ENCODE results near the gene PHAF1.

Gene PHAF1

DNA sequence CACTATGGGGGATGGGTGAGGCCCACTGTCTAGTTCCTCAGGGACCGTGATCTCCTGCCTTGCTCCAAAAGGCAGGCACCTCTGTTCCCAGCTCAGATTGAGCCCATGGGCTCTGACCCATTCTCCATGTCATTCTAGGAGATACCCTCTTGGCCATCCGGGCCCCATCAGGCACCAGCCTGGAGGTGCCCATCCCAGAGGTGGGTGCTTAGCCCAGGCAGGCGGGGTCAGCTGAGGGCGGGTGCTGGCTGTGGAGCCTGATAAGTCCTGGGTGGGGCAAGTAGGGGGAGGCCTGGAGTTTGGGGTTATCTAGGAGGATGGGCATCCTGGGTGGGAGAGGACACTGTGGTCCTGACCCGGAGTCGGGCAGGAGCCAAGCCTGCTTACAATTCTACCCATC, 84.5 kb downstream of the PHAF1 start:
- H3K4me3 ChIP-seq: no peak overlapping the region
- TF ChIP-seq, protein P1, sequence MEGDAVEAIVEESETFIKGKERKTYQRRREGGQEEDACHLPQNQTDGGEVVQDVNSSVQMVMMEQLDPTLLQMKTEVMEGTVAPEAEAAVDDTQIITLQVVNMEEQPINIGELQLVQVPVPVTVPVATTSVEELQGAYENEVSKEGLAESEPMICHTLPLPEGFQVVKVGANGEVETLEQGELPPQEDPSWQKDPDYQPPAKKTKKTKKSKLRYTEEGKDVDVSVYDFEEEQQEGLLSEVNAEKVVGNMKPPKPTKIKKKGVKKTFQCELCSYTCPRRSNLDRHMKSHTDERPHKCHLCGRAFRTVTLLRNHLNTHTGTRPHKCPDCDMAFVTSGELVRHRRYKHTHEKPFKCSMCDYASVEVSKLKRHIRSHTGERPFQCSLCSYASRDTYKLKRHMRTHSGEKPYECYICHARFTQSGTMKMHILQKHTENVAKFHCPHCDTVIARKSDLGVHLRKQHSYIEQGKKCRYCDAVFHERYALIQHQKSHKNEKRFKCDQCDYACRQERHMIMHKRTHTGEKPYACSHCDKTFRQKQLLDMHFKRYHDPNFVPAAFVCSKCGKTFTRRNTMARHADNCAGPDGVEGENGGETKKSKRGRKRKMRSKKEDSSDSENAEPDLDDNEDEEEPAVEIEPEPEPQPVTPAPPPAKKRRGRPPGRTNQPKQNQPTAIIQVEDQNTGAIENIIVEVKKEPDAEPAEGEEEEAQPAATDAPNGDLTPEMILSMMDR (IDR thresholded peaks at IDR 0.05): no peak
- H3K36me3 ChIP-seq: peaks cover 41 to 57% (median 46%) of the 10 kb centered on the region in 3 donors
- DNase-seq: no peak
- peaks cover 12 to 42% (median 25%) of the 10 kb centered on the region in 4 donors for H3K4me1 ChIP-seq
- H3K27ac ChIP-seq: no peak overlapping the region
- no peaks in the 10 kb centered on the region for H3K27me3 ChIP-seq
- intact Hi-C loops (cut with DNase I; ENCODE audit: low total_unique reads): no loop called here
- no peaks in the 10 kb centered on the region for H3K9me3 ChIP-seq

GRCh38 chr16:67195676-67196075, 85.9 kb downstream of the PHAF1 start:
- no peak for DNase-seq
- Histone ChIP-seq H3K36me3 (peaks cover 41 to 59% (median 46%) of the 10 kb centered on the region in 3 donors), H3K4me1 (peaks cover 12 to 49% (median 25%) of the 10 kb centered on the region in 4 donors), H3K27ac (no peak overlapping the region), H3K9me3 (no peaks in the 10 kb centered on the region), H3K27me3 (no peaks in the 10 kb centered on the region), H3K4me3 (no peak overlapping the region)
- intact Hi-C loops (cut with DNase I; ENCODE audit: low total_unique reads): no loop called here
- TF ChIP-seq, protein P1 (IDR thresholded peaks at IDR 0.05): no peak

DNA sequence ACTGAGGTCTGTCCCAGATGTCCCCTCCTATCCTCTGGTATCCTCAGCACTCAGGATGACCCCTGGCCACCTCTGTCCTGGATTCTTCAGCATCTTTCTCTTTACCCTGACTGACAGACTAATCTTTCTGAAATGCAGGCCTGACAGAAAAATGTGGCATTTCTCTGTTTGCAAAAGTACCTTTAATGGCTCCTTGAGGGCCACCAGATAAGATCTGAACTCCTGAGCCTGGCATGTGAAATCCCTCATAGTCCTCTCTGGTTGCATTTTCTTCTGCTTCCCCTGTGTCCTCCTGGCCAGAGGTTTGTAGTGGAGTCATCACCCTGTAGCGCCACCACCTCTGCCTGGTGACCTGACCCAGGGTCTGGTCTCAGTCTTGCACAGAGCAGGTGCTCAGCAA, 87.1 kb downstream of the PHAF1 start:
- H3K27me3 ChIP-seq: no peaks in the 10 kb centered on the region
- H3K36me3 ChIP-seq: peaks cover 41 to 71% (median 51%) of the 10 kb centered on the region in 3 donors
- intact Hi-C loops (cut with DNase I; ENCODE audit: low total_unique reads): no loop called here
- H3K4me1 ChIP-seq: peaks cover 12 to 43% (median 19%) of the 10 kb centered on the region in 4 donors
- no peak overlapping the region for H3K27ac ChIP-seq
- no peak overlapping the region for H3K4me3 ChIP-seq
- TF ChIP-seq, protein P1 (IDR thresholded peaks at IDR 0.05): no peak
- no peaks in the 10 kb centered on the region for H3K9me3 ChIP-seq
- no peak for DNase-seq

DNA sequence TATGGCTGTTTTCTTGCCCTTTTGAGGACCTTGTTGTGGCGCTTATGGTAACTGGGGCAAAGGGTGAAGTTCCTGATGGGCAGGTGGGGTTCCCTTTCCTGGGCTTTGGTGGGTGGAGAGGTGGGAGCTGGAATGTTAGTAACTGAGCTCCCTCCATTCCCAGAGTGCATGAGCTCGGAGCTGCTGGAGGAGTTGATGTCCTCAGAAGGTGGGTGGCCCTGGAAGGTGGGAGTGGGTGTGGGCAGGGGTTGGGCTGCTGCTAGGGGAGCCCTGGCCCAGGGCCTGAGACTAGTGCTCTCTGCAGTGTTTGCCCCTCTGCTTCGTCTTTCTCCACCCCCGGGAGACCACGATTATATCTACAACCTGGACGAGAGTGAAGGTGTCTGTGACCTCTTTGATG, 88.0 kb downstream of the PHAF1 start:
- H3K27me3 ChIP-seq: no peaks in the 10 kb centered on the region
- H3K4me1 ChIP-seq: peaks cover 8 to 39% (median 16%) of the 10 kb centered on the region in 4 donors
- H3K36me3 ChIP-seq: peaks cover 41 to 80% (median 59%) of the 10 kb centered on the region in 3 donors
- intact Hi-C loops (cut with DNase I; ENCODE audit: low total_unique reads): no loop called here
- H3K4me3 ChIP-seq: no peak overlapping the region
- TF ChIP-seq, protein P1 (IDR thresholded peaks at IDR 0.05): no peak
- no peak for DNase-seq
- no peak overlapping the region for H3K27ac ChIP-seq
- H3K9me3 ChIP-seq: no peaks in the 10 kb centered on the region
